HL-60 (cell line): Measurements from ENCODE around the gene THSD8.

Source experiments
- DNase-seq, 2 experiments: peaks; one replicate each; pipeline ENCODE4 v3.0.0-alpha.2; 2010 to 2020; ENCODE audit warnings: low read depth in 1 of 2, low spot score in 1 of 2
- H3K27ac ChIP-seq: fragments of 250-450 bp; sonication (Bioruptor Pico); replicated peaks from 2 replicates; pipeline ENCODE4 v1.5.1; 2020; ENCODE audit warnings: mild to moderate bottlenecking, moderate library complexity
- H3K27me3 ChIP-seq: fragments of 250-450 bp; sonication (Bioruptor Pico); 2 replicates; pipeline ENCODE4 v1.5.1; 2021; ENCODE audit warnings: mild to moderate bottlenecking, moderate library complexity; ENCODE audit not compliant: insufficient read depth, poor library complexity, severe bottlenecking
- H3K4me3 ChIP-seq: replicated peaks from 2 replicates; pipeline ENCODE4 v1.5.1; 2011; ENCODE audit warnings: mild to moderate bottlenecking, control low read depth, low read length; ENCODE audit not compliant: insufficient read depth
- GABPA ChIP-seq: IDR thresholded peaks from 2 replicates; pipeline ENCODE4 v1.6.1; 2012; ENCODE audit warnings: low read depth
- POLR2AphosphoS5 ChIP-seq: IDR thresholded peaks from 2 replicates; pipeline ENCODE4 v1.6.1; 2012; ENCODE audit warnings: low read depth
- SPI1 ChIP-seq: IDR thresholded peaks from 2 replicates; pipeline ENCODE4 v1.6.1; 2012; ENCODE audit warnings: low read depth, mild to moderate bottlenecking, borderline replicate concordance
- TF ChIP-seq, protein P1 (sequence below): IDR thresholded peaks from one replicate; pipeline ENCODE4 v1.5.1; 2011; ENCODE audit warnings: low read length, control low read depth, inconsistent platforms; ENCODE audit not compliant: insufficient read depth
- TF ChIP-seq, protein P2 (sequence below): IDR thresholded peaks from 2 replicates; pipeline ENCODE4 v1.6.1; 2012; ENCODE audit warnings: low read depth; ENCODE audit not compliant: insufficient replicate concordance

Gene THSD8

DNA sequence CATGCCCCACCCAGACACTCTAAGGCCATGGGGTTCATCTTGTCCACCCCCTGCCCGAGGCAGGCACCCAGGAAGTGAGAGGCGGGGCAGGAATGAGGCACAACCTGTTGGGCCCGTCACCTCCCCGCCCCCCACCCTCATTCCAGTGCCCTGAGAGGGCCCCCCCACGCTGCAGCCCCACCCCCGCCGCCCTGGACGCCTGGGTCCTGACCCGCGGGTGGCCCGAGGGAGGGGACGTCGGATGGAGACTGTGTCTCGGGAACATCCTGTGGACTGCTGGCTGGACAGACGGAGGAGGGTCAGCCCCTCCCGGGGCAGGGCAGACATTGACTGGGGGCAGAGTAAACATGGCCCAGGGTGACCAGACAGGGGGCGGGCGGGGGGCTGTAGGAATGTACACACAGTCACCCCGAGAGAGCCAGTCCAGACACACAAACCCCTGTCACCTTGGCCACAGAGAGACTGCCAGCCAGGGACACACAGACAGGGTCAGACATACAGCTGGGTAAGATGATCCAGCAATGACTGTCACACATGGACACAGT, 17.9 kb upstream of the THSD8 start:
- Histone ChIP-seq H3K27me3 (no peaks in the 10 kb centered on the region), H3K4me3 (no peak overlapping the region), H3K27ac (peak overlapping the region; percentile 95)
- no peak for DNase-seq
- TF ChIP-seq, protein P1, sequence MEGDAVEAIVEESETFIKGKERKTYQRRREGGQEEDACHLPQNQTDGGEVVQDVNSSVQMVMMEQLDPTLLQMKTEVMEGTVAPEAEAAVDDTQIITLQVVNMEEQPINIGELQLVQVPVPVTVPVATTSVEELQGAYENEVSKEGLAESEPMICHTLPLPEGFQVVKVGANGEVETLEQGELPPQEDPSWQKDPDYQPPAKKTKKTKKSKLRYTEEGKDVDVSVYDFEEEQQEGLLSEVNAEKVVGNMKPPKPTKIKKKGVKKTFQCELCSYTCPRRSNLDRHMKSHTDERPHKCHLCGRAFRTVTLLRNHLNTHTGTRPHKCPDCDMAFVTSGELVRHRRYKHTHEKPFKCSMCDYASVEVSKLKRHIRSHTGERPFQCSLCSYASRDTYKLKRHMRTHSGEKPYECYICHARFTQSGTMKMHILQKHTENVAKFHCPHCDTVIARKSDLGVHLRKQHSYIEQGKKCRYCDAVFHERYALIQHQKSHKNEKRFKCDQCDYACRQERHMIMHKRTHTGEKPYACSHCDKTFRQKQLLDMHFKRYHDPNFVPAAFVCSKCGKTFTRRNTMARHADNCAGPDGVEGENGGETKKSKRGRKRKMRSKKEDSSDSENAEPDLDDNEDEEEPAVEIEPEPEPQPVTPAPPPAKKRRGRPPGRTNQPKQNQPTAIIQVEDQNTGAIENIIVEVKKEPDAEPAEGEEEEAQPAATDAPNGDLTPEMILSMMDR, result no peak
- TF ChIP-seq, protein P2, sequence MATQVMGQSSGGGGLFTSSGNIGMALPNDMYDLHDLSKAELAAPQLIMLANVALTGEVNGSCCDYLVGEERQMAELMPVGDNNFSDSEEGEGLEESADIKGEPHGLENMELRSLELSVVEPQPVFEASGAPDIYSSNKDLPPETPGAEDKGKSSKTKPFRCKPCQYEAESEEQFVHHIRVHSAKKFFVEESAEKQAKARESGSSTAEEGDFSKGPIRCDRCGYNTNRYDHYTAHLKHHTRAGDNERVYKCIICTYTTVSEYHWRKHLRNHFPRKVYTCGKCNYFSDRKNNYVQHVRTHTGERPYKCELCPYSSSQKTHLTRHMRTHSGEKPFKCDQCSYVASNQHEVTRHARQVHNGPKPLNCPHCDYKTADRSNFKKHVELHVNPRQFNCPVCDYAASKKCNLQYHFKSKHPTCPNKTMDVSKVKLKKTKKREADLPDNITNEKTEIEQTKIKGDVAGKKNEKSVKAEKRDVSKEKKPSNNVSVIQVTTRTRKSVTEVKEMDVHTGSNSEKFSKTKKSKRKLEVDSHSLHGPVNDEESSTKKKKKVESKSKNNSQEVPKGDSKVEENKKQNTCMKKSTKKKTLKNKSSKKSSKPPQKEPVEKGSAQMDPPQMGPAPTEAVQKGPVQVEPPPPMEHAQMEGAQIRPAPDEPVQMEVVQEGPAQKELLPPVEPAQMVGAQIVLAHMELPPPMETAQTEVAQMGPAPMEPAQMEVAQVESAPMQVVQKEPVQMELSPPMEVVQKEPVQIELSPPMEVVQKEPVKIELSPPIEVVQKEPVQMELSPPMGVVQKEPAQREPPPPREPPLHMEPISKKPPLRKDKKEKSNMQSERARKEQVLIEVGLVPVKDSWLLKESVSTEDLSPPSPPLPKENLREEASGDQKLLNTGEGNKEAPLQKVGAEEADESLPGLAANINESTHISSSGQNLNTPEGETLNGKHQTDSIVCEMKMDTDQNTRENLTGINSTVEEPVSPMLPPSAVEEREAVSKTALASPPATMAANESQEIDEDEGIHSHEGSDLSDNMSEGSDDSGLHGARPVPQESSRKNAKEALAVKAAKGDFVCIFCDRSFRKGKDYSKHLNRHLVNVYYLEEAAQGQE, result no peak
- TF ChIP-seq SPI1 (no peak), GABPA (no peak), POLR2AphosphoS5 (no peak)

DNA sequence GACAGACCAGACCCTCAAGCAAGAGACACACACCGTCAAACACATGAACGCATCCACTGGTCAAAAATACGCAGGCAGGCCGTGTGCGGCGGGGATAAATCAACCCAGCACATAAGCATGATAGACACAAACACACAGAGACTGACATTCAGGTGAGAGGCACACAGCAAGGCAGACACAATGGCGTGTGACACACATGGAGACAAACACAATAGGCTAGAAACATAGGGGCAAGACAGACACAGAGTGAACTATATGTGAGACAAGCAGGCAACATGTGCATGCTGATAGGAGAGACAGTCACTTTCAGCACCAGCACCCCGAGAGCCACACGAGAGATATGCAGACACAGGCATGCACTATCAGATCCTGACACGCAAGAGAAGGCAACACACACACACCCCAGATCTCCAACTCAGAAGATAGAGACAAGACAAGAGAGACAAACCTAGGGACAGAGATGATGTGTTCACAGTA, 17.4 kb upstream of the THSD8 start:
- H3K27ac ChIP-seq, result peak overlapping the region; percentile 95
- no peak for DNase-seq
- TF ChIP-seq SPI1, result no peak
- TF ChIP-seq, protein P1, result no peak
- TF ChIP-seq POLR2AphosphoS5, result no peak
- no peak for TF ChIP-seq GABPA
- TF ChIP-seq, protein P2, result no peak

GRCh38 chr19:12784871-12785430, 16.9 kb upstream of the THSD8 start:
- Histone ChIP-seq H3K27me3 (no peaks in the 10 kb centered on the region), H3K4me3 (no peak overlapping the region), H3K27ac (peak overlapping the region; percentile 95)
- DNase-seq, result peak in 1 of 2 experiments; percentile 49
- TF ChIP-seq, protein P2, result no peak
- peak; percentile 9; the same call in 1 of the 2 replicates for TF ChIP-seq POLR2AphosphoS5
- TF ChIP-seq, protein P1, result no peak
- no peak for TF ChIP-seq SPI1

More for the DNA sequence above, 17.4 kb upstream of the THSD8 start:
- Histone ChIP-seq H3K4me3 (no peak overlapping the region), H3K27me3 (no peaks in the 10 kb centered on the region)
